Measurements from ENCODE around the gene TYRP1.

TYRP1 gene

DNA sequence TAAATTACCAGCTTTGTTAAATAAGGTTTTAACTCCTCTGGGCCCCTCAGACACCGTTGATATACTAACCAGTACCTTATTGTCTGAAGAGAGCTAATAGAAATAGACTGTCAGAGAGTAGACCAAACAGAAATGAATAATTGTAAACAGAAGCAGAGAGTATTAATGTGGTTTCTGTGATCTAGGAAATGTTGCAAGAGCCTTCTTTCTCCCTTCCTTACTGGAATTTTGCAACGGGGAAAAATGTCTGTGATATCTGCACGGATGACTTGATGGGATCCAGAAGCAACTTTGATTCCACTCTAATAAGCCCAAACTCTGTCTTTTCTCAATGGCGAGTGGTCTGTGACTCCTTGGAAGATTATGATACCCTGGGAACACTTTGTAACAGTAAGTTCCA is 5.1 kb downstream of the TYRP1 start:
- H3K9me3 ChIP-seq (ENCODE audit: control insufficient read depth, low read length): no peaks in the 10 kb centered on the region
- H3K4me1 ChIP-seq (ENCODE audit: control insufficient read depth, insufficient read depth, low read length): no peaks in the 10 kb centered on the region
- H3K36me3 ChIP-seq (ENCODE audit: control insufficient read depth, insufficient read depth, low read length): no peaks in the 10 kb centered on the region
- no peak overlapping the region for H3K9ac ChIP-seq (ENCODE audit: low read length)
- H3K4me3 ChIP-seq (ENCODE audit: low read length): no peak overlapping the region
- no peaks in the 10 kb centered on the region for H3K27me3 ChIP-seq (ENCODE audit: control insufficient read depth, insufficient read depth, low read length)

DNA sequence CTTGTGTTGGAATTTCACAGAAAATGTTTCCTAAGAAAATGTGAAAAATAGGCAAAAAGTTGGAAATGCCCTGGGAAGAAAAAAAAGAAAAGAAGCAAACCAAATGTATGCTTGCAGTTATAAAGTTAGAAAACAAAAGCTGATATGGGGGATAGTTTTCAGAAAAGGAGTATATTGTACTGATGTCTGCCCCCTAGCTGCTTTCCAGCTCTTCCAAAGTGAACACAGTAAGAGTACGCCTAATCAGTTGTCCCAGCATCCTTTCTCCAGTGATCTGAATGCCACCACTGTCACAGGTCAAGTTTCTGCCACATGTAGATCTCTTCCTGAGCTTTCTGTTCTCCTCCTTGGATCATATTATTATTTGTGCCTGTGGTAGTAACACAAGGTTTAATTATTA is 5.8 kb downstream of the TYRP1 start:
- H3K9me3 ChIP-seq (ENCODE audit: control insufficient read depth, low read length): no peaks in the 10 kb centered on the region
- no peak overlapping the region for H3K4me3 ChIP-seq (ENCODE audit: low read length)
- no peak overlapping the region for H3K9ac ChIP-seq (ENCODE audit: low read length)
- no peaks in the 10 kb centered on the region for H3K27me3 ChIP-seq (ENCODE audit: control insufficient read depth, insufficient read depth, low read length)
- H3K4me1 ChIP-seq (ENCODE audit: control insufficient read depth, insufficient read depth, low read length): no peaks in the 10 kb centered on the region
- no peaks in the 10 kb centered on the region for H3K36me3 ChIP-seq (ENCODE audit: control insufficient read depth, insufficient read depth, low read length)

DNA sequence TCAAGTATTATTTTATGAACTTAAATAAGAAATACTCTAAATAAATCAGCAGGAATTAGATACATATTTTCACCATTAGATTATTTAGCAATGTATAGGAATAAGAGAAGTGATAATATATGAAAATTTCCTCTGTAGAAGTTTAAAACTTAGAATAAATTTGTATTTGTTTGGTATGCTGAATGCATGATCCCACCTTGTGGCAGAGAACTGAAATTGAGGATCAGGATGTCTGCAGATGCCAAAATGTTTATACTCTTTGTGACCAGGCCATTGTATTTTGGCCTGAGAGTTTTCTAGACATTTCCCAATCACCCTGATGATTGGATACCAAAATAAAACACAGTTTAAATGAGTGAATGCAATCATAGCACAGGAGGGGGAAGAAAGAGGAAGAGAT is 6.3 kb downstream of the TYRP1 start:
- Histone ChIP-seq H3K4me1 (ENCODE audit: control insufficient read depth, insufficient read depth, low read length) (no peaks in the 10 kb centered on the region), H3K27me3 (ENCODE audit: control insufficient read depth, insufficient read depth, low read length) (no peaks in the 10 kb centered on the region), H3K4me3 (ENCODE audit: low read length) (no peak overlapping the region), H3K9me3 (ENCODE audit: control insufficient read depth, low read length) (no peaks in the 10 kb centered on the region), H3K36me3 (ENCODE audit: control insufficient read depth, insufficient read depth, low read length) (no peaks in the 10 kb centered on the region), H3K9ac (ENCODE audit: low read length) (no peak overlapping the region)

DNA sequence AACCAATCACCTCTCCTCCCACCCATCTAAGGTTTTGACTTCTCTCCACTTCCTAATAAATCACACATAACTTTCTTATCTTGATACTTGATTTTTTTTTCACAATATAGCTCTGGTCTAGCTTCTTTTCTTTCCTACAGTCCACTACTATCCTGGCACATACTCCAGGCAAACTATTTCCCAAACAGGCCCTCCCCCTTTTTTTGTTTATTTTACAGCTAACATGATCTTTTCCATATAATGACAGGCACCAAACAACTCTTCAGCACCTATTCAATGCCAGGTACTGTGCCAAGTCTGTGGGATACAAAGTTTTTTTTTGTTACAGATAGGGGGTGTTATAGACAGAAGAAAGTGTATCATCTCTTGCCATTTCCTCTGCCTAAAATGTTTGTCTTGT is 7.9 kb downstream of the TYRP1 start:
- Histone ChIP-seq H3K9ac (ENCODE audit: low read length) (no peak overlapping the region), H3K9me3 (ENCODE audit: control insufficient read depth, low read length) (no peaks in the 10 kb centered on the region), H3K4me1 (ENCODE audit: control insufficient read depth, insufficient read depth, low read length) (no peaks in the 10 kb centered on the region), H3K4me3 (ENCODE audit: low read length) (no peak overlapping the region), H3K36me3 (ENCODE audit: control insufficient read depth, insufficient read depth, low read length) (no peaks in the 10 kb centered on the region), H3K27me3 (ENCODE audit: control insufficient read depth, insufficient read depth, low read length) (no peaks in the 10 kb centered on the region)

DNA sequence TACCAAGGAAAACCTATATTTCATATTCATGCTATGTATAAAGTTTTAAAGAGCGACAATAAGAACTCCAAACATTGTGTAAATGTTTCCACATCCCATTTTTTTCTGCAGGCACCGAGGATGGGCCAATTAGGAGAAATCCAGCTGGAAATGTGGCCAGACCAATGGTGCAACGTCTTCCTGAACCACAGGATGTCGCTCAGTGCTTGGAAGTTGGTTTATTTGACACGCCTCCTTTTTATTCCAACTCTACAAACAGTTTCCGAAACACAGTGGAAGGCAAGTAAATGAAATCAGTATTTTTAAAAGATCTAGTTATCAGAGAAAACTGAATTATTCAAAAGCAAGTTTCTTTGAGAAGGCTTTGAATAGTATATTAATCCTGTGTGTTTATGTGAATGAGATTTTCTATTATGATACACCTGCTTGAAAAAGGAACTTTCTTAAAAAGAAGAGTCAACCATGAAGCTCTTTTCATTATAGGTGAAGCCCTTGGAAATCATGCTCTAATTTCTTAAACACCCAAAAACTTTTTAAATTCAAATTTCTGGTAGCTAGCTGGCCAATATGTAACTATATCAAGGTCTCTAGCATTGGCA is 9.1 kb downstream of the TYRP1 start:
- Histone ChIP-seq H3K9me3 (ENCODE audit: control insufficient read depth, low read length) (no peaks in the 10 kb centered on the region), H3K27me3 (ENCODE audit: control insufficient read depth, insufficient read depth, low read length) (no peaks in the 10 kb centered on the region), H3K4me1 (ENCODE audit: control insufficient read depth, insufficient read depth, low read length) (no peaks in the 10 kb centered on the region), H3K4me3 (ENCODE audit: low read length) (no peak overlapping the region), H3K9ac (ENCODE audit: low read length) (no peak overlapping the region), H3K36me3 (ENCODE audit: control insufficient read depth, insufficient read depth, low read length) (no peaks in the 10 kb centered on the region)

DNA sequence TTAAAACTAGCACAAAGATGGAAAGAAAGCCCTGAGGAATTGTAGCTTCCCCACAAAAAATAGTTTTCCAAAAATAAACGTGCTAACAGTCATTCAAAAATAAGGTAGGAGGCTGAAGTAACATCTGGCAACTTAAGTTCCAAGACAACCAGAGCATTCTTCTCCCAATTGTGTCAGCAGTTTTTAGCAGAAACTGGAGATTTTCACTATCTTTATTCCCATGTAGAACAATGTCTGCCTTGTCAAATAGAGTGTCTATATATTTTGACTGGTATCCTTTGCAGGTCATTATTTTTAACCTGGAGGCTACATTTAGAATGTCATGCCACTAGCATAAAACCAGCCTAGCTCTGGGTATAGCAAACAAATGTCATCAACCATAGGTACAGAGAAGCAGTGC is 10.8 kb downstream of the TYRP1 start:
- no peak overlapping the region for H3K9ac ChIP-seq (ENCODE audit: low read length)
- no peaks in the 10 kb centered on the region for H3K27me3 ChIP-seq (ENCODE audit: control insufficient read depth, insufficient read depth, low read length)
- H3K4me1 ChIP-seq (ENCODE audit: control insufficient read depth, insufficient read depth, low read length): no peaks in the 10 kb centered on the region
- no peak overlapping the region for H3K4me3 ChIP-seq (ENCODE audit: low read length)
- no peaks in the 10 kb centered on the region for H3K36me3 ChIP-seq (ENCODE audit: control insufficient read depth, insufficient read depth, low read length)
- no peaks in the 10 kb centered on the region for H3K9me3 ChIP-seq (ENCODE audit: control insufficient read depth, low read length)

DNA sequence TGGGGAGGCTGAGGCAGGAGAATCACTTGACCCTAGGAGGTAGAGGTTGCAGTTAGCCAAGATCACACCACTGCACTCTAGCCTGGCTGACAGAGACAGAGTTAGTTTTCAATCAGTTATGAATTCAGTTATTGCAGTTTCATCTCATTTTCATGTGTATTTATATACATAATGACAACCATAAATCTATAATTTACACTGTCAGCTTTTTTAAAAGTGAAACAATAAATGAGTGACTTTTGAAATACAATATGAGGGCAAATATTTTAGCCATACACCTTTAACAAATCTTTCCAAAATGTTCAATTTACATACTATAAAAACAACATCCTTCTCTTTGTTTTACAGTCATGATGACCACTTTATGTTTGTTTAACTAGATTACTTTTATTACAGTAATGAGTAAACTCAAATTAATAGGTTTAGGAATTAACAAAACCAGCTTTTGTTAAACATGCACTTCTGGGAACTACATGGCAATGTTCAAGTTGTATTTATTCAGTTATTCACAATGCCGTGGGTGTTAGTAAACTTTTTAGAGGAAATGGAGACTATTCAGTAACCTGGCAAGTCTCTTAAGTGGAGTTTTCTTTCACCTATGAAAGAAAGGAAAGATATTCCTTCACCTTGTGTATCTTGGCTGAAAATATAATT is 12.7 kb downstream of the TYRP1 start:
- no peaks in the 10 kb centered on the region for H3K36me3 ChIP-seq (ENCODE audit: control insufficient read depth, insufficient read depth, low read length)
- H3K9ac ChIP-seq (ENCODE audit: low read length): no peak overlapping the region
- no peaks in the 10 kb centered on the region for H3K4me1 ChIP-seq (ENCODE audit: control insufficient read depth, insufficient read depth, low read length)
- H3K9me3 ChIP-seq (ENCODE audit: control insufficient read depth, low read length): no peaks in the 10 kb centered on the region
- H3K27me3 ChIP-seq (ENCODE audit: control insufficient read depth, insufficient read depth, low read length): no peaks in the 10 kb centered on the region
- no peak overlapping the region for H3K4me3 ChIP-seq (ENCODE audit: low read length)

DNA sequence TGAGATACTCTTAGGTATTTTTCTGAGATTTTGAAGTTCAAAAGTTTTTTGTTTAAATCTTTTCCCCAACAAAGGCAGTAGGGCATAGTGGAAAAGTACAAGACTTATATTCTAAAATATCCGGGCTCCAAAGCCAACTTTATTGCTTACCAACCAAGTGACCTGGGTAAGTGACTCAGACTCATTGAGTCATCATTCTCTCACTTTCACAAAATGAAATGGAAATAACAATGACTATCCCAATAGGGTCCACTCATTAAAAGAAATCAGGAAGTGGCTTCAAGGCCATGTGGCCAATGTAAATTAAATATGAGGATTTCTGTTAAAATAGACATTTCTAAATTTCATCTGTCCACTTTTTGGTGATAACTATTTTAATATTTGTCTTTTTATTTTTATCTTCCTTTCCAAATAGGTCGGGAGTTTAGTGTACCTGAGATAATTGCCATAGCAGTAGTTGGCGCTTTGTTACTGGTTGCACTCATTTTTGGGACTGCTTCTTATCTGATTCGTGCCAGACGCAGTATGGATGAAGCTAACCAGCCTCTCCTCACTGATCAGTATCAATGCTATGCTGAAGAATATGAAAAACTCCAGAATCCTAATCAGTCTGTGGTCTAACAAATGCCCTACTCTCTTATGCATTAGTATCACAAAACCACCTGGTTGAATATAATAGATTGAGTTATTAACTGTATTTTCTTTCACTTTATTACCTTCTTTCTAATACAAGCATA is 15.5 kb downstream of the TYRP1 start:
- Histone ChIP-seq H3K36me3 (ENCODE audit: control insufficient read depth, insufficient read depth, low read length) (no peaks in the 10 kb centered on the region), H3K9me3 (ENCODE audit: control insufficient read depth, low read length) (no peaks in the 10 kb centered on the region), H3K4me3 (ENCODE audit: low read length) (no peak overlapping the region), H3K4me1 (ENCODE audit: control insufficient read depth, insufficient read depth, low read length) (no peaks in the 10 kb centered on the region), H3K9ac (ENCODE audit: low read length) (no peak overlapping the region), H3K27me3 (ENCODE audit: control insufficient read depth, insufficient read depth, low read length) (no peaks in the 10 kb centered on the region)

DNA sequence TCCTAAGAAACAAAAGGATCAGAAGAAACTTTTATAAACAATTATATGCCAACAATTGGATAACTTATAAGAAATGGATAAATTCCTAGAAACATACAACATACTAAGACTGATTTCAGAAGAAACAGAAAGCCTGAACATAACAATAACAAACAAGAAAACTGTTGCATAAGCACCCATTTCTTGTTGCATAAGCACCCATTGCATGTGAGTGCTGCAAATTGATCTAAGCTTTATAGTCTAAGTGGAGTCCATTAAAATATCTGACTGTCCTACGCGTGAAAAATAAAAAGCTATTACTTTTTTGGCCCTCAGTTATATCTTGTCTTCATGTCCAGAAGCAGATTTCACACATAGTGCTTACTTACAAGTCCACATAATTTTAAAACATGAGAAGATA is 19.3 kb downstream of the TYRP1 start:
- Histone ChIP-seq H3K27me3 (ENCODE audit: control insufficient read depth, insufficient read depth, low read length) (no peaks in the 10 kb centered on the region), H3K9ac (ENCODE audit: low read length) (no peak overlapping the region), H3K9me3 (ENCODE audit: control insufficient read depth, low read length) (no peaks in the 10 kb centered on the region), H3K36me3 (ENCODE audit: control insufficient read depth, insufficient read depth, low read length) (no peaks in the 10 kb centered on the region), H3K4me3 (ENCODE audit: low read length) (no peak overlapping the region), H3K4me1 (ENCODE audit: control insufficient read depth, insufficient read depth, low read length) (no peaks in the 10 kb centered on the region)

DNA sequence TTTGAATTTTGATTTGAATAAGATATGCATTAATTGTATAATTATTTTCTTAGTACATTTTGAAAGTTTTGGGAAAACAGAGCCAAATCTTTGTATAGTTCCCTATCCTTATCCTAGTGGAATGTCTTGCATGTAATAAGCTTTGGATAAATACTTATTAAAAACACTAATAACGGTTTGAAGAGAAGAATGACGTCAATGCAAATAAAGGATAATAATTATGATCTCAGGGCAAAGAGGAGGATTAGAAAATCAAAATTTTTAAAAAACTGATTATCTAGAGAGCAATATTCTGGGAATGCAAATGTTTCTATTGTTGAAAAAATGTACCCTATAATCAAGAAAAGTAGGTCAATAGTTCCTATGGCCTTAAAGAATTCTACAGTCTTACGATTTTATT is 22.1 kb downstream of the TYRP1 start:
- no peaks in the 10 kb centered on the region for H3K4me1 ChIP-seq (ENCODE audit: control insufficient read depth, insufficient read depth, low read length)
- H3K9me3 ChIP-seq (ENCODE audit: control insufficient read depth, low read length): no peaks in the 10 kb centered on the region
- no peak overlapping the region for H3K9ac ChIP-seq (ENCODE audit: low read length)
- no peaks in the 10 kb centered on the region for H3K27me3 ChIP-seq (ENCODE audit: control insufficient read depth, insufficient read depth, low read length)
- H3K36me3 ChIP-seq (ENCODE audit: control insufficient read depth, insufficient read depth, low read length): no peaks in the 10 kb centered on the region
- H3K4me3 ChIP-seq (ENCODE audit: low read length): no peak overlapping the region

DNA sequence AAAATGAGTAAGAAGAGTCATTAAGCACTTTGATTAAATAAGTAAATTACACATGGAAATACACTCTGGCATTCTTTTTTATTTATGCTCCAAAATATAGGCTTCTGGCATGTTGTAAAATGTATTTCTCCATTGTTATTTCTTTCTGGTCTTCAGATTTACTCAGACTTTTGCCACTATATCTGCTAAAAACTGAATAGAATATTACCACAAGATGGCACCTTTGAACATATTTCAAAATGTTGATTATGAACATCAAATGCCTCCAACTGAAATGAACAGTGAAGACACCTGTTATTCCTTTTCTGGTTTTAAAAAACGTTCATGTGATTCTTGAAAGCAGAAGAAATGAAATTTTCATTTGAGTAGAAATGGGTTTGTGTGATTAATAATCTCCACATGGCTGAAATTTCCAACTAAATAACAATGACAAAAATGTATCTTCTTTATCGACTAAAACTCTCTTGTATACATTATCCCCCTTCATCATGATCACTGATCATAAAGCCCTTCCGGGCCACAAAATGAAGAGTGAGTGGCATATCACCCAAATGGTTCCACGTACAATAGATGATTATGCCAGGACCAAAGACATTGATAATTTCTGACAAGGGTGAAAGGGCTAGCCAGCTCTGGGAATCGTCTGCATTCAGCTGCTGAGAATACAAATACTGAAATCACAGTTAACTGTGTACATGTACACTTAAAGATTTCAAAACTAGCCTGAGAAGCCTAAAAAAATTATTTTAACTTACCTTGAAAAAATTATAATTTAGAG is 23.8 kb downstream of the TYRP1 start:
- Histone ChIP-seq H3K27me3 (ENCODE audit: control insufficient read depth, insufficient read depth, low read length) (no peaks in the 10 kb centered on the region), H3K9ac (ENCODE audit: low read length) (no peak overlapping the region), H3K4me3 (ENCODE audit: low read length) (no peak overlapping the region), H3K9me3 (ENCODE audit: control insufficient read depth, low read length) (no peaks in the 10 kb centered on the region), H3K4me1 (ENCODE audit: control insufficient read depth, insufficient read depth, low read length) (no peaks in the 10 kb centered on the region), H3K36me3 (ENCODE audit: control insufficient read depth, insufficient read depth, low read length) (no peaks in the 10 kb centered on the region)

DNA sequence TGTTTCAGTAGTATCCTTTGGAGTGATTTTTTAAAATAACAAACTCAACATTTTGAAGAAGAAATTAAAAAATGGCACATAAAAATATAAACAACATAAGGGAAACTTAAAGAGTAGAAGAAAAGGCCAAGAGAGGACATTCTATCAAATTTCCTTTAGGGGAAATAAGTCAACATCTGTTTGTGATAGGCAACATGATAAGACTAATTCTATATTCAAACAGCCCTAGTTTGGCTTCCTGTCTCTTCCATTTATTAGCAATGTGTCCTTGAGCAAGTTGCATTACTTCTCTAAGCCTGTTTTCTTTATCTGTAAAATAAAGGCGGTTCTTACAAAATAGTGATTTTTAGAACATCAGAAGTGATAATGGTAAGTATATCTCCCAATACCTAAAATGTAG is 24.7 kb downstream of the TYRP1 start:
- H3K36me3 ChIP-seq (ENCODE audit: control insufficient read depth, insufficient read depth, low read length): no peaks in the 10 kb centered on the region
- H3K4me1 ChIP-seq (ENCODE audit: control insufficient read depth, insufficient read depth, low read length): no peaks in the 10 kb centered on the region
- no peak overlapping the region for H3K9ac ChIP-seq (ENCODE audit: low read length)
- no peaks in the 10 kb centered on the region for H3K9me3 ChIP-seq (ENCODE audit: control insufficient read depth, low read length)
- no peak overlapping the region for H3K4me3 ChIP-seq (ENCODE audit: low read length)
- no peaks in the 10 kb centered on the region for H3K27me3 ChIP-seq (ENCODE audit: control insufficient read depth, insufficient read depth, low read length)
